Thyroid gland (tissue), 4 donors: ENCODE measurements around the gene DIP2B. TPM values are rescaled to one million over a fixed set of nuclear protein-coding genes. Genes with fewer than 3 reads are reported as not detected.

Source experiments
- DNase-seq, 2 donors: peaks; one replicate each; pipeline ENCODE4 v3.0.0-alpha.2; 2019
- H3K27ac ChIP-seq, 3 donors: fragments of 200-600 bp; sonication (generic); 1 replicate in 2 of 3; 2 replicates in 1 of 3; pipeline ENCODE4 v1.5.1; 2016 to 2019; ENCODE audit warnings: mild to moderate bottlenecking in 1 of 3, moderate library complexity in 1 of 3
- H3K27me3 ChIP-seq: fragments of 200-600 bp; sonication (generic); one replicate; pipeline ENCODE4 v1.5.1; 2019
- H3K36me3 ChIP-seq, 2 donors: fragments of 200-600 bp; sonication (generic); one replicate each; pipeline ENCODE4 v1.5.1; 2016 to 2019
- H3K4me1 ChIP-seq, 2 donors: fragments of 200-600 bp; sonication (generic); one replicate each; pipeline ENCODE4 v1.5.1; 2017 to 2019
- H3K4me3 ChIP-seq, 3 donors: fragments of 200-600 bp; sonication (generic); replicated peaks in 1 of 3; 1 replicate in 2 of 3; 2 replicates in 1 of 3; pipeline ENCODE4 v1.5.1; 2016; ENCODE audit warnings: mild to moderate bottlenecking in 1 of 3
- H3K9me3 ChIP-seq: fragments of 200-600 bp; sonication (generic); one replicate; pipeline ENCODE4 v1.5.1; 2017
- CTCF ChIP-seq, 6 experiments: fragments of 200-600 bp in 3 of 6; fragments of 450-650 bp in 3 of 6; sonication (generic) in 3 of 6; IDR thresholded peaks; one replicate each; pipeline ENCODE4 v1.5.1; 2016 to 2019; ENCODE audit warnings: antibody characterized with exemption in 6 of 6, mild to moderate bottlenecking in 2 of 6, inconsistent platforms in 1 of 6, moderate library complexity in 1 of 6
- POLR2A ChIP-seq, 2 donors: fragments of 450-650 bp; IDR thresholded peaks; one replicate each; pipeline ENCODE4 v1.6.1; 2017; ENCODE audit warnings: antibody characterized with exemption in 2 of 2, mild to moderate bottlenecking in 2 of 2, moderate library complexity in 1 of 2
- WGBS, 2 donors: methylation state at CpG; one replicate each; pipeline ENCODE4 v1.1.5; 2017; 5-methylcytosine and 5-hydroxymethylcytosine counted together
- intact Hi-C: fragments of 100-400 bp; cut with DNase I; formaldehyde crosslinking; loops from one replicate; pipeline ENCODE4 v1.15.1; 2023
- total RNA-seq, 4 donors: library from RNA; depleted of rRNA; stranded (reverse); fragments of >200 nt; gene quantifications; one replicate each; pipeline ENCODE4 v1.2.3, GENCODE V29; 2016

Gene DIP2B
- total RNA-seq, 4 donors from 2014 or later, result 27.7 to 45.7 (median 32.4) TPM

DNA sequence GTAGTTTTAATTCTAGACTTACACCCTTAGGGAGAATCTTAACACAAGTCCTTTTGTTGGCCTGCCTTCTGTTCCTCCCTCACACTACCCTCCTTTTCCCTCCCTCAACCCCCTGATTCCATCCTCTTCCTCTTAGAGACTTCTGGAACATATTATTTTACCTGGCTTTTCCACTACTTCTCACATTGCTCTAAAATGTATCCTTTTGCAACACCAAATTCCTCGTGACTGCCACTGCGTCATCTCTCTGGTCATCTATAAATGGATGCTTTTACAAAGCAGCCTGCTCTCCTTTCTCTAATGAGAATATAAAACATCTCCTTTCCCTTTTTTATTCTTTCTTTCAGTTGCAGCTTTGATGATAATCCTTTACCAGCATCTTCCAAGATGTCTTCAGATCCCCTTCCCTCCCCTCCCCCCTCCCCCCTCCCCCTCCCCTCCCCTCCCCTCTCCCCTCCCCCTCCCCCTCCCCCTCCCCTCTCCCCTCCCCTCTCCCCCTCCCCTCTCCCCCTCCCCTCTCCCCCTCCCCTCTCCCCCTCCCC, 93.6 kb downstream of the DIP2B start:
- peak; percentile 24 to 40 for DNase-seq
- Histone ChIP-seq H3K27ac (peak overlapping the region in 2 of 3 donors; percentile 6 to 29), H3K27me3 (no peaks in the 10 kb centered on the region), H3K4me3 (no peak overlapping the region), H3K36me3 (no peaks in the 10 kb centered on the region), H3K4me1 (peaks cover 5 to 24% of the 10 kb centered on the region in 2 donors), H3K9me3 (no peaks in the 10 kb centered on the region)
- intact Hi-C loops, result no loop called here
- WGBS, 2 donors, result 68 to 69% methylated on average over 2 of the region's 2 CpGs
- TF ChIP-seq POLR2A (IDR thresholded peaks at IDR 0.05), result no peak
- no peak for TF ChIP-seq CTCF (IDR thresholded peaks at IDR 0.05)

- H3K4me1 ChIP-seq, result peaks cover 10 to 27% of the 10 kb centered on the region in 2 donors
- intact Hi-C loops, result no loop called here
- no peaks in the 10 kb centered on the region for H3K36me3 ChIP-seq
- TF ChIP-seq POLR2A (IDR thresholded peaks at IDR 0.05), result no peak
- no peak for TF ChIP-seq CTCF (IDR thresholded peaks at IDR 0.05)
- no peak overlapping the region for H3K4me3 ChIP-seq
- H3K27ac ChIP-seq, result peak overlapping the region in 1 of 3 donors; percentile 36
- WGBS, 2 donors, result 83 to 86% methylated on average over 7 of the region's 7 CpGs
- DNase-seq, result no peak
- no peaks in the 10 kb centered on the region for H3K27me3 ChIP-seq
- no peaks in the 10 kb centered on the region for H3K9me3 ChIP-seq
Measured at GRCh38 chr12:50599366-50600095, 94.7 kb downstream of the DIP2B start.

GRCh38 chr12:50600364-50600763, 95.6 kb downstream of the DIP2B start:
- no peak overlapping the region for H3K4me3 ChIP-seq
- no peak overlapping the region for H3K27ac ChIP-seq
- no peak for DNase-seq
- peaks cover 10 to 27% of the 10 kb centered on the region in 2 donors for H3K4me1 ChIP-seq
- intact Hi-C loops, result no loop called here
- H3K36me3 ChIP-seq, result no peaks in the 10 kb centered on the region
- TF ChIP-seq POLR2A (IDR thresholded peaks at IDR 0.05) (no peak), CTCF (IDR thresholded peaks at IDR 0.05) (no peak)
- no peaks in the 10 kb centered on the region for H3K27me3 ChIP-seq
- H3K9me3 ChIP-seq, result no peaks in the 10 kb centered on the region
- 95 to 96% methylated on average over 1 of the region's 1 CpG for WGBS, 2 donors

DNA sequence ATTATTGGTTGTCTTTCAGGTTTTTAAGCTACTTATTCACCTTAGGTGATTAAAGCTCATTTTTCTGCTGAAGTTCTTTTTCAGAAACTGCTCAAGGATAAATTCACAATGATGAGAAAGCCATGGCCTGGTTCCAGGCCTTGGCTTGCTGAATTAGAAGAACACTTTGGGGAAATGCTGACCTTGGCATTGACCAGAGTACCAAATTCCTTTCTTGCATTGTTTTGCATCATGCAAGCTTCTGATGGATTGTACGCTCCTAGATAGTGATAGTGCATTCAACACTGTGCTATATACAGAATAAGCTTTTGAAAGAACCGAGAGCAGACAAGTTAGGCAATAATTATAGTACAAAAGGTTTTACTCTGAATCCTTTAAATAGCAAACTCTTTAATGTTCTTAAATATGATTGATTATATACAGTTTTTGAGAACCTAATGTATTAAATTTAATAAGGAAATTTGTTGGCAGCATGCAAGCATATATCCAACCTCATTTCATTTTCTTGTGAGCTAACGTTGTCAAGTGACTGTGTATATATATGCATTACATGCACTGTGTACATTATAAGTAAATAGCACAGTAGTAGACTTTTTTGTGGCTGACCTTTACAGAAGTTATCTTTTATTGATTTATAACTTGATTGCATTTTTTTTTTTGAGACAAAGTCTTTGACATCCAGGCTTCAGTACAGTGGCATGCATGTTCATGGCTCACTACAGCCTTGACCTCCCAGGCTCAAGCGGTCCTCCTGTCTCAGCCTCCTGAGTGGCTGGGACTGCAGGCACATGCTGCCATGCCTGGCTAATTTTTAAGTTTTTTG, 99.2 kb downstream of the DIP2B start:
- peak; percentile 80 to 82 for DNase-seq
- intact Hi-C loops, result no loop called here
- TF ChIP-seq CTCF (IDR thresholded peaks at IDR 0.05), result no peak
- no peak for TF ChIP-seq POLR2A (IDR thresholded peaks at IDR 0.05)
- Histone ChIP-seq H3K36me3 (no peaks in the 10 kb centered on the region), H3K27me3 (no peaks in the 10 kb centered on the region), H3K4me1 (peaks cover 17 to 26% of the 10 kb centered on the region in 2 donors), H3K9me3 (no peaks in the 10 kb centered on the region), H3K27ac (peak overlapping the region in 2 of 3 donors; percentile 46 to 52), H3K4me3 (no peak overlapping the region)
- WGBS, 2 donors, result 55% methylated on average over 4 of the region's 4 CpGs

- TF ChIP-seq CTCF (IDR thresholded peaks at IDR 0.05) (no peak), POLR2A (IDR thresholded peaks at IDR 0.05) (no peak)
- 97 to 100% methylated on average over 1 of the region's 1 CpG for WGBS, 2 donors
- peaks cover 17 to 20% of the 10 kb centered on the region in 2 donors for H3K4me1 ChIP-seq
- H3K4me3 ChIP-seq, result no peak overlapping the region
- no peak overlapping the region for H3K27ac ChIP-seq
- H3K9me3 ChIP-seq, result no peaks in the 10 kb centered on the region
- no peaks in the 10 kb centered on the region for H3K36me3 ChIP-seq
- DNase-seq, result no peak
- H3K27me3 ChIP-seq, result no peaks in the 10 kb centered on the region
- intact Hi-C loops, result no loop called here
Measured at GRCh38 chr12:50604640-50604920, 99.8 kb downstream of the DIP2B start.
